GM12878 (cell line): ENCODE results near the gene NF1. TPM values are rescaled to one million over a fixed set of nuclear protein-coding genes. Genes with fewer than 3 reads are reported as not detected.

Experiments
- ATF7 ChIP-seq: fragments of 450-650 bp; IDR thresholded peaks from 2 replicates; pipeline ENCODE4 v1.6.1; 2016; ENCODE audit warnings: low read depth, mild to moderate bottlenecking
- CEBPB ChIP-seq, 2 experiments: fragments of 150-350 bp in 1 of 2; IDR thresholded peaks; 2 replicates each; pipeline ENCODE4 v1.6.1; 2012 to 2014; ENCODE audit warnings: low read depth in 2 of 2, low read length in 2 of 2, borderline replicate concordance in 1 of 2, inconsistent platforms in 1 of 2
- CHD1 ChIP-seq: IDR thresholded peaks from 2 replicates; pipeline ENCODE4 v1.6.1; 2012; ENCODE audit warnings: low read depth, low read length, improper control_type of control experiment
- CREB1 ChIP-seq: IDR thresholded peaks from 2 replicates; pipeline ENCODE4 v1.6.1; 2012; ENCODE audit warnings: low read depth, mild to moderate bottlenecking, inconsistent platforms
- EED ChIP-seq: sonication (generic); IDR thresholded peaks from 2 replicates; pipeline ENCODE4 v1.6.1; 2016; ENCODE audit warnings: antibody characterized with exemption, low read depth
- IKZF2 ChIP-seq, 2 experiments: fragments of 450-650 bp; IDR thresholded peaks; 2 replicates each; pipeline ENCODE4 v1.6.1; 2017; ENCODE audit warnings: mild to moderate bottlenecking in 2 of 2, moderate library complexity in 2 of 2
- MEF2A ChIP-seq: IDR thresholded peaks from 2 replicates; pipeline ENCODE4 v1.6.1; 2011; ENCODE audit warnings: low read depth, mild to moderate bottlenecking, low read length, moderate library complexity; ENCODE audit not compliant: insufficient read depth
- MTA3 ChIP-seq: IDR thresholded peaks from 2 replicates; pipeline ENCODE4 v1.6.1; 2012; ENCODE audit warnings: low read length, inconsistent platforms, borderline replicate concordance
- POLR2A ChIP-seq: IDR thresholded peaks from 2 replicates; pipeline ENCODE4 v1.6.1; 2011; ENCODE audit warnings: low read depth, mild to moderate bottlenecking, low read length
- RUNX3 ChIP-seq: IDR thresholded peaks from 2 replicates; pipeline ENCODE4 v1.6.1; 2012; ENCODE audit warnings: low read length, inconsistent platforms
- SKIL ChIP-seq: fragments of 450-650 bp; IDR thresholded peaks from 2 replicates; pipeline ENCODE4 v1.6.1; 2017; ENCODE audit warnings: mild to moderate bottlenecking, low read depth, inconsistent platforms; ENCODE audit not compliant: poor library complexity, severe bottlenecking
- SMARCA5 ChIP-seq: fragments of 450-650 bp; IDR thresholded peaks from 2 replicates; pipeline ENCODE4 v1.6.1; 2017; ENCODE audit warnings: mild to moderate bottlenecking
- YY1 ChIP-seq: IDR thresholded peaks from 2 replicates; pipeline ENCODE4 v1.6.1; 2011; ENCODE audit warnings: low read depth, mild to moderate bottlenecking, low read length
- ZNF687 ChIP-seq: fragments of 450-650 bp; IDR thresholded peaks from 2 replicates; pipeline ENCODE4 v1.6.1; 2017; ENCODE audit warnings: mild to moderate bottlenecking, moderate library complexity
- ZSCAN29 ChIP-seq: fragments of 450-650 bp; IDR thresholded peaks from 2 replicates; pipeline ENCODE4 v1.6.1; 2017; ENCODE audit warnings: mild to moderate bottlenecking, moderate library complexity
- ZZZ3 ChIP-seq: IDR thresholded peaks from 2 replicates; pipeline ENCODE4 v1.6.1; 2011; ENCODE audit warnings: low read depth; ENCODE audit not compliant: control insufficient read depth, insufficient read length
- polyA plus RNA-seq, 11 experiments: library from polyadenylated mRNA; depleted of rRNA in 4 of 11; unstranded in 6 of 11; stranded (reverse) in 5 of 11; fragments of >200 nt; fragmentation: Nextera tagmentation in 4 of 11; fragmentation: Illumina TruSeq in 1 of 11; extraction: Ambion mirVana in 4 of 11; extraction: Trizol in 1 of 11; gene quantifications; 1 replicate in 1 of 11; 2 replicates in 10 of 11; pipeline versions ENCODE4 v1.2.1 to v1.2.3, GENCODE V29; 2011 to 2016; ENCODE audit warnings: inconsistent platforms in 2 of 11, missing spikeins in 2 of 11, low read depth in 1 of 11
- total RNA-seq, 4 experiments: library from RNA; depleted of rRNA in 3 of 4; stranded (reverse); fragments of >200 nt in 3 of 4; fragmentation: Illumina TruSeq in 1 of 4; extraction: Trizol in 1 of 4; gene quantifications; 2 replicates each; pipeline versions ENCODE4 v1.2.1 to v1.2.3, GENCODE V29; 2013 to 2021
- TF ChIP-seq, protein P1 (sequence below): IDR thresholded peaks from 2 replicates; pipeline ENCODE4 v1.6.1; 2011; ENCODE audit warnings: borderline replicate concordance, low read depth, mild to moderate bottlenecking, moderate library complexity, low read length; ENCODE audit not compliant: insufficient read depth, poor library complexity, severe bottlenecking
- TF ChIP-seq, protein P2 (sequence below): IDR thresholded peaks from 2 replicates; pipeline ENCODE4 v1.6.1; 2012; ENCODE audit warnings: improper control_type of control experiment, low read depth, low read length; ENCODE audit not compliant: insufficient replicate concordance

The NF1 gene
- total and polyA plus RNA-seq, 10 of the 15 experiments (the other 5 are each of a cell fraction or from before 2014, with no cell fraction given): 2.5 to 31.8 (median 16.6) TPM

DNA sequence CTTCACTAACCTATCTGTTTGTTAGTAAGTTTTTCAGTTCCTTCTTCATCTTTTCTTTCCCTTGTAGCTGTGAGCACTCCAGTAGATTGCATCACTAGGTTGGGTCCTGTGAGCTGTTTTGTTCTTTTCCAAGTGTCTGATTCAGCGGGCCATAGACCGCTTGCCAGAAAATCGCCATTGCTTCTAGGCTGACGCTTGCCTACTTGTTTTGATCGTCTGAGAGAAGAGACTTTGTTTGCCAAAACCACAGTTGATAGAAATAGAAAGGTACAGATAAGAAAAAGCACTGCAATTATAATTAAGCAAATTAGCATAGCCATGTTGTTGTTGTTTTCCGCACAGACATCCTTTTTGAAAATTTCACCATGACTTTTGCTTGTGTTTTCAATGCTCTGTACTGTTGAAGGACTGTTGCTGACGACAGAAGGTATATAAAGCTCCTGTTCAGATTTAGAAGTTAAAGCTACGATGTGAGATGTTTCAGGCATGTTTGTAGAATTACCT, 223.6 kb downstream of the NF1 start (continued):
- TF ChIP-seq SKIL (peak; percentile 73), CHD1 (peak; percentile 64; the same call in 1 of the 2 replicates), YY1 (peak; percentile 81), CEBPB (IDR thresholded peaks at IDR 0.05; ENCODE audit: borderline replicate concordance in 1 of 2, low read depth in 2 of 2, low read length in 2 of 2) (peak in 1 of 2 experiments; percentile 66; a peak in 1 of 4 replicates), MTA3 (no peak), POLR2A (peak; percentile 69), EED (peak; percentile 42; the same call in 1 of the 2 replicates), IKZF2 (IDR thresholded peaks at IDR 0.05) (peak; percentile 77 to 79), ZNF687 (peak; percentile 52; the same call in 1 of the 2 replicates), ZZZ3 (no peak), CREB1 (no peak), MEF2A (0 out of 2 replicates have a peak, but pooled peaks have one; percentile 61), ATF7 (peak; percentile 79), RUNX3 (peak; percentile 61; the same call in 1 of the 2 replicates), SMARCA5 (0 out of 2 replicates have a peak, but pooled peaks have one; percentile 33), ZSCAN29 (no peak)
- TF ChIP-seq, protein P1, sequence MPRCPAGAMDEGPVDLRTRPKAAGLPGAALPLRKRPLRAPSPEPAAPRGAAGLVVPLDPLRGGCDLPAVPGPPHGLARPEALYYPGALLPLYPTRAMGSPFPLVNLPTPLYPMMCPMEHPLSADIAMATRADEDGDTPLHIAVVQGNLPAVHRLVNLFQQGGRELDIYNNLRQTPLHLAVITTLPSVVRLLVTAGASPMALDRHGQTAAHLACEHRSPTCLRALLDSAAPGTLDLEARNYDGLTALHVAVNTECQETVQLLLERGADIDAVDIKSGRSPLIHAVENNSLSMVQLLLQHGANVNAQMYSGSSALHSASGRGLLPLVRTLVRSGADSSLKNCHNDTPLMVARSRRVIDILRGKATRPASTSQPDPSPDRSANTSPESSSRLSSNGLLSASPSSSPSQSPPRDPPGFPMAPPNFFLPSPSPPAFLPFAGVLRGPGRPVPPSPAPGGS: no peak
- TF ChIP-seq, protein P2, sequence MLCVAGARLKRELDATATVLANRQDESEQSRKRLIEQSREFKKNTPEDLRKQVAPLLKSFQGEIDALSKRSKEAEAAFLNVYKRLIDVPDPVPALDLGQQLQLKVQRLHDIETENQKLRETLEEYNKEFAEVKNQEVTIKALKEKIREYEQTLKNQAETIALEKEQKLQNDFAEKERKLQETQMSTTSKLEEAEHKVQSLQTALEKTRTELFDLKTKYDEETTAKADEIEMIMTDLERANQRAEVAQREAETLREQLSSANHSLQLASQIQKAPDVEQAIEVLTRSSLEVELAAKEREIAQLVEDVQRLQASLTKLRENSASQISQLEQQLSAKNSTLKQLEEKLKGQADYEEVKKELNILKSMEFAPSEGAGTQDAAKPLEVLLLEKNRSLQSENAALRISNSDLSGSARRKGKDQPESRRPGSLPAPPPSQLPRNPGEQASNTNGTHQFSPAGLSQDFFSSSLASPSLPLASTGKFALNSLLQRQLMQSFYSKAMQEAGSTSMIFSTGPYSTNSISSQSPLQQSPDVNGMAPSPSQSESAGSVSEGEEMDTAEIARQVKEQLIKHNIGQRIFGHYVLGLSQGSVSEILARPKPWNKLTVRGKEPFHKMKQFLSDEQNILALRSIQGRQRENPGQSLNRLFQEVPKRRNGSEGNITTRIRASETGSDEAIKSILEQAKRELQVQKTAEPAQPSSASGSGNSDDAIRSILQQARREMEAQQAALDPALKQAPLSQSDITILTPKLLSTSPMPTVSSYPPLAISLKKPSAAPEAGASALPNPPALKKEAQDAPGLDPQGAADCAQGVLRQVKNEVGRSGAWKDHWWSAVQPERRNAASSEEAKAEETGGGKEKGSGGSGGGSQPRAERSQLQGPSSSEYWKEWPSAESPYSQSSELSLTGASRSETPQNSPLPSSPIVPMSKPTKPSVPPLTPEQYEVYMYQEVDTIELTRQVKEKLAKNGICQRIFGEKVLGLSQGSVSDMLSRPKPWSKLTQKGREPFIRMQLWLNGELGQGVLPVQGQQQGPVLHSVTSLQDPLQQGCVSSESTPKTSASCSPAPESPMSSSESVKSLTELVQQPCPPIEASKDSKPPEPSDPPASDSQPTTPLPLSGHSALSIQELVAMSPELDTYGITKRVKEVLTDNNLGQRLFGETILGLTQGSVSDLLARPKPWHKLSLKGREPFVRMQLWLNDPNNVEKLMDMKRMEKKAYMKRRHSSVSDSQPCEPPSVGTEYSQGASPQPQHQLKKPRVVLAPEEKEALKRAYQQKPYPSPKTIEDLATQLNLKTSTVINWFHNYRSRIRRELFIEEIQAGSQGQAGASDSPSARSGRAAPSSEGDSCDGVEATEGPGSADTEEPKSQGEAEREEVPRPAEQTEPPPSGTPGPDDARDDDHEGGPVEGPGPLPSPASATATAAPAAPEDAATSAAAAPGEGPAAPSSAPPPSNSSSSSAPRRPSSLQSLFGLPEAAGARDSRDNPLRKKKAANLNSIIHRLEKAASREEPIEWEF: no peak
